ENCODE measurements around the gene CNIH1. TPM values are rescaled to one million over a fixed set of nuclear protein-coding genes. Genes with fewer than 3 reads are reported as not detected.
"Not testable (repeated sequence)": the region's sequence is repeated elsewhere in the genome, so short reads cannot be mapped to it uniquely, and the experiment has no call there.

The CNIH1 gene
- total RNA-seq, 2 experiments from 2014 or later = 39.8 to 61.9 TPM

DNA sequence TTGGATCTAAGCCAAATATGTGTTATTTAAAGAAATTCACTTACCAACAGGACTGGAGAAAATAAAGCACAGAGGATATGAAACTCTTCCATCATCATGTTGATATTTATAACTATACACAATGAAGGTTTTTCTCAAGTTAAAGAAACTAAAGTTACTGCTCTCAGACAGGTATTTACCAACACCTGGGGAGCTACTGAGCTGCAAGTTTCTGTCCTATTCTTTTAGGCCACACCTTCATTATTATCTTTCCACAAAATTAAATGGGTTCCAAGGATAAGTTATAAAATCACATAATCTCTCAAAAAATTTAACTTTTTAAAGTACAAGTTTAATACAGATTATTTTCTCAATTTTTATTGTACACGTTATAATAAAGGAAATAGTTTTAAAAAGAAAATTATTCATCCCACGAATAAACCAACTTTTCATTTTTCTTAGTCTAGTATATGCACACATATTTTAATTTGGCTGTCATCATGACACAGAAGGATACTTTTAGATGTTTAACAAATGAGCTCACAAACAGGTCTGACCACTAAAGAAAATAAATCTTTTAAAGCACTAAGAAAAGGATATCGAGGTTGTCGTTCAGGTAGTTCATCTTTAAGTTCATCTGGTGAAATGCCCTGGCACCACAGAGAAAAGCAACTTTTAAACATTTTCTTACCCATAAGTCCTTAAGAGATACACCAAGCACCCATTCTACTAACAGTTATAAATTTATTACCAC, 39.8 kb upstream of the CNIH1 start:
- no peaks in the 10 kb centered on the region for H3K9me3 Mint-ChIP-seq (ENCODE audit: low read depth)
- DNase-seq (no peak), ATAC-seq (no peak)
- CTCF ChIA-PET = interaction anchor here (0.9 kb wide), 1 partner anchor 28 kb away, joined by 3 read pairs; the partner anchor contains the start of gene CGRRF1
- H3K27ac Mint-ChIP-seq = no peak overlapping the region
- peaks cover 27% of the 10 kb centered on the region for H3K4me1 Mint-ChIP-seq
- H3K27me3 Mint-ChIP-seq = no peaks in the 10 kb centered on the region
- peaks cover 42% of the 10 kb centered on the region for H3K36me3 Mint-ChIP-seq
- no peak overlapping the region for H3K4me3 Mint-ChIP-seq

DNA sequence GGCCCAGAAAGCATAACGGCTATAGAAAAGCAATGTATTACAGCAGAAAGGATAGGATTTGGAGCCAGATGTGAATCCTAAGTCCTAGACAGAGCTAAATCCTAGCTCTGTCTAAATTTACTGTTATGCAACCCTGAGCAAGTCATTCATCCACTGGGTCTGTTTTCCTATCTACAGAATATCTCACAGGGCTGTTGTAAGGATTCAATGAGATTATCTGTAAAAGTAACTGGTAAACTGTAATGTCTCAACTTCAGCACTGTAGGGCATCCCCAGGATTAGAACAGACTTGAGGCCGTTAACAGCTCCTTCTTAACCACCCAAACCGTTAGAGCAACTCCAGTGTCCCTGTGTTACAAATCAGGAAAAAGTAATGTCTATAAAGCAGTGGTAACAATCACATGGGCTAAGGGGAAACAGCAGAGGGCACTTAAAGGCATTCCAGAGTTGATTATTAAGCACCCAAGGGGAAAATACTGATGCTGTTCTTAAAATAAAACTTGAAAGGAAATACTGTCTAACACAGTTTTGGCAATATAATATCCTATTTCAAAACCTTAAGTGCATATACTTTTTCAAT, 37.6 kb upstream of the CNIH1 start:
- no peak overlapping the region for H3K4me3 Mint-ChIP-seq
- H3K9me3 Mint-ChIP-seq (ENCODE audit: low read depth) = no peaks in the 10 kb centered on the region
- H3K27me3 Mint-ChIP-seq = no peaks in the 10 kb centered on the region
- H3K27ac Mint-ChIP-seq = no peak overlapping the region
- ATAC-seq (no peak), DNase-seq (no peak)
- CTCF ChIA-PET = no interaction called here
- H3K4me1 Mint-ChIP-seq = peaks cover 10% of the 10 kb centered on the region
- peaks cover 43% of the 10 kb centered on the region for H3K36me3 Mint-ChIP-seq

DNA sequence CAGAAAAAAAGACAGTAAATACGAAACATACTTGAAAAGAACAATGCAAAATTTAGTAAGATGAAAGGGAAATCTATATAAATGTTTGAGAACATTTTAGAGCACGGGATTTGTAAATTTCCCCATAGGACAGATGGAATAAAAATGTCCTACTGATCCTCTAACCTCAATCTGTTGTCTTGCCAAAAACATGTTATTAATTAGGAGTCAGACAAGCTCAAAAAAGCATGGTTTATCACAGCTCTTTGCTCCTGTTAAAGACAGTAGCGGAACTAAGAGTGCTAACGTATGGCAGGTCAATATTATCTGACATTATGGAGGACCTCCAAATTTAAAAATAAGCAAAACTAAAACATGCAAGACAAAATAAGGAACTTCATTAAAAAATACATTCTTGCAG, 34.7 kb upstream of the CNIH1 start:
- H3K27me3 Mint-ChIP-seq = no peaks in the 10 kb centered on the region
- no peaks in the 10 kb centered on the region for H3K4me1 Mint-ChIP-seq
- no peak for ATAC-seq
- no peaks in the 10 kb centered on the region for H3K9me3 Mint-ChIP-seq (ENCODE audit: low read depth)
- H3K4me3 Mint-ChIP-seq = no peak overlapping the region
- no peak for DNase-seq
- CTCF ChIA-PET = no interaction called here
- H3K36me3 Mint-ChIP-seq = peaks cover 33% of the 10 kb centered on the region
- H3K27ac Mint-ChIP-seq = no peak overlapping the region

GRCh38 chr14:54475187-54475899, 34.2 kb upstream of the CNIH1 start:
- no peaks in the 10 kb centered on the region for H3K4me1 Mint-ChIP-seq
- CTCF ChIA-PET = no interaction called here
- ATAC-seq = no peak
- no peaks in the 10 kb centered on the region for H3K27me3 Mint-ChIP-seq
- no peak for DNase-seq
- H3K36me3 Mint-ChIP-seq = peaks cover 30% of the 10 kb centered on the region
- no peak overlapping the region for H3K4me3 Mint-ChIP-seq
- H3K9me3 Mint-ChIP-seq (ENCODE audit: low read depth) = no peaks in the 10 kb centered on the region
- no peak overlapping the region for H3K27ac Mint-ChIP-seq

DNA sequence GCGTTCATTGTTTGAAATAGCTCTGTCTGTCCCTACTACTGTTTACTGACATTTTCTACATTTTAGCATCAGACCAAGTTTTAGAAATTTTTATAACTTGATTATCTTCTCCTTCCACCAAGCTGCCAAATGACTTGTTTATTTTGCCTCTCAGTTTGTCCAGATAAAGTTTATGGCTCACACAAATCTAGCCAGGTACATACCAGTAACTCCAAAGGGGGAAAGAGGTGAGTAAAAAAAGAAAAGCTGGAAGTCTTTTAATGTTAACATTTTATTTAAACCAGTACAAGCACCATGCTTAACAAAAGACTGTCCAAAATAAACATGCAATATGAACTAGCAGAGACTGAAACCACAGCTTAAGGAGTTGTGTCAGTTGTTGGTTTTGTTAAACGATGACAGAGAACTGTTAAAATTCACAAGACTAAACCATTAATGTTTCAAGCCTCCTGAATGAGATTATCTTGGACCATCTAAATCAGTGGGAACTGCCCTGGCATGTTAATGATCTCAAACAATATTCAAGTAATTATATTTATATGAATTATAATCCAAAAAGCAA, 33.1 kb upstream of the CNIH1 start:
- CTCF ChIA-PET = no interaction called here
- Mint-ChIP-seq H3K9me3 (ENCODE audit: low read depth) (no peaks in the 10 kb centered on the region), H3K4me1 (no peaks in the 10 kb centered on the region), H3K27me3 (no peaks in the 10 kb centered on the region), H3K4me3 (no peak overlapping the region), H3K27ac (no peak overlapping the region), H3K36me3 (peaks cover 28% of the 10 kb centered on the region)
- DNase-seq = no peak
- no peak for ATAC-seq

DNA sequence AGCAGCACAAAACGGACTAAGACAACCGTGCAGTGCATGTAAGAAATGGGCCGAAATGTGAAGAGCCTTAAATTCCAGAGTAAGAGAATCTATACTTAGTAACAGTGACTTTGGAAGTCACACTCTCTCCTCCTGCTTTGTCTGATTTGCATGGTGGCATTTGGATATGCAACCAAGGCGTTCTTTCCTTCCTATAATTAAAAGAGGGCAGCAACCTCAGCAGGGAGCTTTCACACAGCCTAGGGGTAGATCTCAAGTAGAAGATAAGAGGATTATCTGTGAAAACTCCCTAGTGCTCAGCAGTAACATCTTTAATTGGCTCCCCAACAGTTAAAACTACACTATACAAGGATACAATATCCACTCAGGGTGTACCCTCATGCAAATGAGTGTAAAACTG, 31.1 kb upstream of the CNIH1 start:
- H3K27ac Mint-ChIP-seq = no peak overlapping the region
- CTCF ChIA-PET = no interaction called here
- H3K4me3 Mint-ChIP-seq = no peak overlapping the region
- no peaks in the 10 kb centered on the region for H3K27me3 Mint-ChIP-seq
- ATAC-seq = no peak
- no peak for DNase-seq
- peaks cover 5% of the 10 kb centered on the region for H3K9me3 Mint-ChIP-seq (ENCODE audit: low read depth)
- no peaks in the 10 kb centered on the region for H3K4me1 Mint-ChIP-seq
- H3K36me3 Mint-ChIP-seq = peaks cover 30% of the 10 kb centered on the region

DNA sequence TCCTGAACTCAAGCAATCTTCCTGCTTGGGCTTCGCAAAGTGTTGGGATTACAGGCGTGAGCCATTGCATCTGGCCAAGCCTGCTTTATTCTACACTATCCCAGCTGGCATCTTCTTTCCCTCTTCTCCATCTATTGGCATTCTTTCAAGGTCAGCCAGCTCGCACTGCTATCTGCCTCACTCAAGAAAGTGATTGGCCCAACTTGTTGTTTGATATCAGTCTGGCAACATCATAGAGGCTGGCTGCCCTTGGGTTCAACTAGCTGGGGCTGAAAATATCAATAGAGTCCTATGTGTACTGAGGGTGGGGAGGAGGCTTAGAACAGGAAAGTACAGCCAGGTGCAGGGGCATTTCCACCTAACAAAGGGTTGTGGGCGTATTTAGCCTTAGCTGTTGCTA, 30.5 kb upstream of the CNIH1 start:
- CTCF ChIA-PET = no interaction called here
- Mint-ChIP-seq H3K36me3 (peaks cover 28% of the 10 kb centered on the region), H3K27me3 (no peaks in the 10 kb centered on the region)

GRCh38 chr14:54470701-54471100, 29.5 kb upstream of the CNIH1 start:
- CTCF ChIA-PET = no interaction called here
- Mint-ChIP-seq H3K27ac (no peak overlapping the region), H3K4me1 (no peaks in the 10 kb centered on the region)

More for the DNA sequence above, 30.5 kb upstream of the CNIH1 start:
- Mint-ChIP-seq H3K4me1 (no peaks in the 10 kb centered on the region), H3K27ac (no peak overlapping the region), H3K9me3 (ENCODE audit: low read depth) (peaks cover 6% of the 10 kb centered on the region), H3K4me3 (no peak overlapping the region)
- ATAC-seq (no peak), DNase-seq (no peak)

GRCh38 chr14:54467280-54467679, 26.1 kb upstream of the CNIH1 start:
- Mint-ChIP-seq H3K36me3 (peaks cover 14% of the 10 kb centered on the region), H3K9me3 (ENCODE audit: low read depth) (peaks cover 6% of the 10 kb centered on the region), H3K27me3 (no peaks in the 10 kb centered on the region), H3K4me3 (no peak overlapping the region), H3K4me1 (no peaks in the 10 kb centered on the region), H3K27ac (no peak overlapping the region)
- ATAC-seq (no peak), DNase-seq (no peak)
- CTCF ChIA-PET = no interaction called here

More at GRCh38 chr14:54470701-54471100, 29.5 kb upstream of the CNIH1 start:
- DNase-seq = no peak
- no peak for ATAC-seq
- Mint-ChIP-seq H3K27me3 (no peaks in the 10 kb centered on the region), H3K9me3 (ENCODE audit: low read depth) (peaks cover 6% of the 10 kb centered on the region), H3K4me3 (no peak overlapping the region), H3K36me3 (peaks cover 21% of the 10 kb centered on the region)

DNA sequence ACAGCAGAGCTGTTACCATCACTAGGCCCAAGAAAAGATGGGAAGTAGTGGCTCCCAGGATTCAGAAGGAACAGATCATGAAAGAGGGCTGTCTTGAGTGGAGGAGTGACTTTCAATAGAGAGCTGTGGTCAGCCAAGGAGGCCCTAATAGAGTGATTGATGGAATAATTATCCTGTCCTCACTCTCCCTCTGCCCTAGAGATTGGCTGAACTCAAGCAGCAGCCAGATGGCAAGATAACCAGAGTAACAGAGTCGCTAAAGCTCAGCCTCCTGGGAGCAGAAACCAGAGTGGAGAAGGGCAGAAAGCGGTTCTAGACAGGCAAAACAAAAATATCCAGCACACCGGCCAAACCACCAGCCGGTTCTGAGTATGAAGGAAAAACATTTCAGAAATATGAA, 24.5 kb upstream of the CNIH1 start:
- H3K4me3 Mint-ChIP-seq = no peak overlapping the region
- CTCF ChIA-PET = interaction anchor here (0.6 to 1.0 kb wide), 2 partner anchors 309 to 557 kb away, joined by 3 read pairs; no protein-coding TSS in a partner anchor
- peaks cover 6% of the 10 kb centered on the region for H3K9me3 Mint-ChIP-seq (ENCODE audit: low read depth)
- H3K27me3 Mint-ChIP-seq = no peaks in the 10 kb centered on the region
- H3K4me1 Mint-ChIP-seq = no peaks in the 10 kb centered on the region
- H3K27ac Mint-ChIP-seq = no peak overlapping the region
- ATAC-seq (no peak), DNase-seq (no peak)
- peaks cover 12% of the 10 kb centered on the region for H3K36me3 Mint-ChIP-seq

- CTCF ChIA-PET = interaction anchor here (1.0 kb wide), 1 partner anchor 20 kb away, joined by 3 read pairs; no protein-coding TSS in a partner anchor
- Mint-ChIP-seq H3K27ac (no peak overlapping the region), H3K36me3 (peaks cover 9% of the 10 kb centered on the region), H3K4me3 (no peak overlapping the region), H3K27me3 (no peaks in the 10 kb centered on the region), H3K9me3 (ENCODE audit: low read depth) (peaks cover 4% of the 10 kb centered on the region), H3K4me1 (no peaks in the 10 kb centered on the region)
- DNase-seq (no peak), ATAC-seq (no peak)
Observed at GRCh38 chr14:54462048-54462447, 20.9 kb upstream of the CNIH1 start.

DNA sequence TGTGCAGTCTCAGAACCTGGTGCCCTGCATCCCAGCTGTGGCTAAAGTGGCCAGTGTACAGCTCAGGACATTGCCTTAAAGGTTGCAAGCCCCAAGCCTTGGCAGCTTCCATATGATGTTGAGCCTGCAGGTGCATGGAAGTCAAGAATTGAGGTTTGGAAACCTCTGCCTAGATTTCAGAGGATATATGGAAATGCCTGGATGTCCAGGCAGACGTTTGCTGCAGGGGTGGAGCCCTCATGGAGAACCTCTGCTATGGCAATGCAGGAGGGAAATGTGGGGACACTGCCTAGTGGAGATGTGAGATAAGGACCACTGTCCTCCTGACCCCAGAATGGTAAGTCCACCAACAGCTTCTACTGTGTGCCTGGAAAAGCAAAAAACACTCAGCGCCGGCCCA, 17.9 kb upstream of the CNIH1 start:
- Mint-ChIP-seq H3K27me3 (no peaks in the 10 kb centered on the region), H3K4me3 (no peak overlapping the region), H3K4me1 (no peaks in the 10 kb centered on the region), H3K9me3 (ENCODE audit: low read depth) (peaks cover 4% of the 10 kb centered on the region), H3K36me3 (peaks cover 7% of the 10 kb centered on the region), H3K27ac (no peak overlapping the region)
- CTCF ChIA-PET = no interaction called here
- ATAC-seq (no peak), DNase-seq (no peak)

GRCh38 chr14:54458536-54458935, 17.4 kb upstream of the CNIH1 start:
- H3K27ac Mint-ChIP-seq; H3K4me3 Mint-ChIP-seq; H3K36me3 Mint-ChIP-seq; H3K9me3 Mint-ChIP-seq (ENCODE audit: low read depth); CTCF ChIA-PET; DNase-seq; H3K4me1 Mint-ChIP-seq; ATAC-seq; H3K27me3 Mint-ChIP-seq: not testable (repeated sequence)

GRCh38 chr14:54457609-54457996, 16.4 kb upstream of the CNIH1 start:
- Mint-ChIP-seq H3K27me3 (no peaks in the 10 kb centered on the region), H3K36me3 (peaks cover 7% of the 10 kb centered on the region), H3K4me1 (no peaks in the 10 kb centered on the region), H3K9me3 (ENCODE audit: low read depth) (peaks cover 4% of the 10 kb centered on the region), H3K4me3 (no peak overlapping the region), H3K27ac (no peak overlapping the region)
- DNase-seq (no peak), ATAC-seq (no peak)
- CTCF ChIA-PET = no interaction called here

Measured in activated CD8-positive, alpha-beta memory T cell treated with anti-CD3 and anti-CD28 coated beads, Interleukin-2, amount 10 ng/mL, durations not matched to agents 7 days and 5 days (primary cell).